GDM1 (cell line): ENCODE data around the gene SND1.

Experiments used
- DNase-seq: peaks from one replicate; lab custom pipeline; 2025; lab: John Stamatoyannopoulos, UW

The SND1 gene

GRCh38 chr7:127907110-127908040 is 255.4 kb downstream of the SND1 start:
- DNase-seq, result no peak

- DNase-seq, result no peak
These were observed 256.6 kb downstream of the SND1 start for GRCh38 chr7:127908430-127909258.

GRCh38 chr7:127909424-127910152 is 257.6 kb downstream of the SND1 start:
- DNase-seq, result no peak

- DNase-seq, result no peak
These were observed 258.7 kb downstream of the SND1 start for GRCh38 chr7:127910670-127911069.

GRCh38 chr7:127911968-127912511 is 260.0 kb downstream of the SND1 start:
- no peak for DNase-seq

GRCh38 chr7:127912901-127913300 is 260.9 kb downstream of the SND1 start:
- DNase-seq, result no peak

GRCh38 chr7:127913686-127914085 is 261.7 kb downstream of the SND1 start:
- no peak for DNase-seq

GRCh38 chr7:127914693-127915092 is 262.7 kb downstream of the SND1 start:
- DNase-seq, result no peak

- no peak for DNase-seq
These were observed 264.7 kb downstream of the SND1 start for GRCh38 chr7:127916735-127917134.

GRCh38 chr7:127918130-127918529 is 266.1 kb downstream of the SND1 start:
- no peak for DNase-seq

- DNase-seq, result no peak
These were observed 268.9 kb downstream of the SND1 start for GRCh38 chr7:127920787-127921438.

- no peak for DNase-seq
These were observed 270.7 kb downstream of the SND1 start for GRCh38 chr7:127922656-127923055.

GRCh38 chr7:127924874-127925273 is 272.9 kb downstream of the SND1 start:
- DNase-seq, result no peak

- no peak for DNase-seq
These were observed 275.3 kb downstream of the SND1 start for GRCh38 chr7:127927348-127927696.

GRCh38 chr7:127928222-127928621 is 276.2 kb downstream of the SND1 start:
- DNase-seq, result no peak

- no peak for DNase-seq
These were observed 276.9 kb downstream of the SND1 start for GRCh38 chr7:127928852-127929251.

- no peak for DNase-seq
These were observed 278.6 kb downstream of the SND1 start for GRCh38 chr7:127930341-127931328.

GRCh38 chr7:127932076-127932475 is 280.1 kb downstream of the SND1 start:
- DNase-seq, result no peak

GRCh38 chr7:127932496-127932895 is 280.5 kb downstream of the SND1 start:
- DNase-seq, result no peak

- DNase-seq, result no peak
These were observed 281.2 kb downstream of the SND1 start for GRCh38 chr7:127933146-127933545.
